Embryonic facial prominence (tissue), 1 donor: ENCODE data around the gene GDF11.
"Not testable (repeated sequence)": the region's sequence is repeated elsewhere in the genome, so short reads cannot be mapped to it uniquely, and the experiment has no call there.

ENCODE experiments used
- DNase-seq: peaks from one replicate; pipeline ENCODE4 v3.0.0-alpha.2; 2016; ENCODE audit errors: extremely low spot score

The GDF11 gene

DNA sequence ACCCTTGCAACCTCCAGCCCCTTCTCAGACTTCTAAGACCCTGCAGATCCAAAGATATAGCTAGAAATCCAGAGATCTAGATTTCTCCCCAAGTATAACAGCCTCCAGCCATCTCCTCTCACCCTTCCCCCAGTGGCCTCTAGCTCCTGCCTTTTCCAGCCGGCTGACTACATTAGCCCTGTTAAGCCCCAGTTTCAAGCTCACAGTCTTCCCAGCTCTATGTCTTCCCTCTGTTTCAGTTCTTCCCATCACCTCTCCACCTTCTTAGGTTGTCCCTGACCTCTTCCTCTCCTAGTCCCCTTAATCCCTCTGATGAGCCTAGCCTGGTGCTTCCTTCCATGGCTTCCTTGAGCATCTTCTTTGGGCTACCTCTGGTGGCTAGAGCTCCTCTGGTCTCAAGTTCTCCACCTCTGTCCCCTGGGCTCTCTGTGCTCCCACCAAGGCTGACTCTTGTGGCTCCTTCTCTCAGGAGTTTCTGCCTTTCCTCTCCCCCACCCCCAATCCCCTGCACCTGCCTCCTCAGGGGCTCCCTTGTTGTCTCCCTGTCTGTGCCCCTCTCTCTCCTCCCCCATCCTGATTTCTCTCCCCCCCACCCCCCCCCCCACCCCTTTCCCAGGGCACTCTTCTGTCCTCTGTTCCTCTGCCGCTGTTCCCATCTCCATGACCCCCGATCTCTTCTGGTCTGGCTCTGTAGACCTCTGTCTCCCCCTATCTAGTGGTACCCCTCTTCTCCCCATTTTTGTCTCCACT lies 816 bp upstream of the GDF11 start:
- DNase-seq: no peak

GRCh38 chr12:55743406-55744339 lies 751 bp downstream of the GDF11 start:
- DNase-seq: no peak

GRCh38 chr12:55744340-55745030 lies 1.6 kb downstream of the GDF11 start:
- DNase-seq: no peak

DNA sequence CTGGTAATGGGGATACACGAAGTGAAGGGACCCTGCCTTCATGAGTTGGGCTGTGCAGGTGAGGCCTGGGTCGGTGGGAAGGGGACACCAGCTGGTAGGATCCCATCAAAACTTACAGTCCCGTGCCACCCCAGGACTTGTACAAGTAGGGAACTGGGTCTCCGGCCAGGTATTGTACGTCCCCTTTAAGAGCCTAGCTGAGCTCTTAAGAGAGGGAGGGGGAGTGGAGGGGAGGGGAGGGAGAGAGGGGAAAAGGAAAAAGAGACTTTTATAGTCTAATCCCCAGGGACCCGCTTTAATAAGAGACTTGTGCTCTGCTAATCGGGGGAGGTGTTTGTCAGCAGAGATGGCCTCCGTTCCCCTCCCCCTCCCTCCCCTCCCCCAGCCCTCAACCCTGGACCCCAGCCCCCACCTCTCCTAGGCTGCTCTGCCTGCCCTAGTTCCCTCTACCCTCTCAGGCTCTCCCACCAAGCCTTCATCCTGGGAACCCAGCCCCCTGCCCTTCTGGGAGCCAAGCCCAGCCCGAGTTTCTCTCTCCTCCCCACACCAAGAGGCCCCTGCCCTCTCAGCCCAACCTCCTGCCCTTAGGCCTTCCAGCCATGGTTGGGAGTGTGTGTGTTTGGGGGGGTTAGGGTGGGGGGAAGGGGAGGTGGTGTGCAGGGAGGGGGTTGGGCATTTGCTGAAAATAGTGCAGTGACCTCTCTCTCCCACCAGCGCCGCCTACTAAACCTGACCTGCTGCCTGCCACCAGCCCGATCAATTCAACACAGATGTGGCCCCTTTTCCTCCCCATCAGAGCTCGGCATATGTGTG lies 2.6 kb downstream of the GDF11 start:
- DNase-seq: peak; percentile 65

DNA sequence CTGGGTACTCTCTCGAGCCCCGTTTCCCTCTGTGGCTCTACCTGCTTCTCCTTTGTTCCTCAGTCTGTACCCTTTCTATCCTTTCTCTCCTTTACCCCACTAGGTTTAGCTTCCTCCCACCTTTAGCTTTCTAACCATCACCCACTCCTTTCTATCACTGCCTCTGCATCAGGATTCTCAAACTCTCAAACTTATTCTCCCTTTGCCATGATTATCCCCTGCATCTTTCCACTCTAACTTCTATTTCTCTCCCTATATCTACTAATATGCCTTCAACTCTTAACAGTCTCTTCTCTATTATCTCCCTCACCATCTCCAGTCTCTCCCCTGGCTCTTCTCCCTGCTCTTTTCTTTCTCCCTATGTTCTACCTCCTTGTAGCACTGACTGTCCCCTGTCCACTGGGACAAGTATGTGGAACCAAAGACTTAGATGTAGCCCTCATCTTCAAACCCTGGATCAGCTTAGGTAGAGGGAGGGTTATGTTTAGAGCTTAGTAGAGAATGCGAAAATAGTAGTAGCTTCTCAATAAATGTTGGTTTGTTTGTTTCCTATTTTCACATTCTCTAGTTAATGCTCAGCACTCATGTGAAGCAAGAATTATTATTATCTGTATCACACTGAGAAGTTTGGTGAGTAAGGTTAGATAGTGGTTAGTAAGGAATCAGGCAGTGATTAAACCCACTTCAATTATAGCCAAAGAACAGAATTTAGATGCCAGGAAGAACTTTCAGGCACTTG lies 3.4 kb downstream of the GDF11 start:
- DNase-seq: no peak

GRCh38 chr12:55746913-55747231 lies 4.0 kb downstream of the GDF11 start:
- DNase-seq: no peak

- DNase-seq: no peak
These were observed 5.5 kb downstream of the GDF11 start for GRCh38 chr12:55748230-55748993.

DNA sequence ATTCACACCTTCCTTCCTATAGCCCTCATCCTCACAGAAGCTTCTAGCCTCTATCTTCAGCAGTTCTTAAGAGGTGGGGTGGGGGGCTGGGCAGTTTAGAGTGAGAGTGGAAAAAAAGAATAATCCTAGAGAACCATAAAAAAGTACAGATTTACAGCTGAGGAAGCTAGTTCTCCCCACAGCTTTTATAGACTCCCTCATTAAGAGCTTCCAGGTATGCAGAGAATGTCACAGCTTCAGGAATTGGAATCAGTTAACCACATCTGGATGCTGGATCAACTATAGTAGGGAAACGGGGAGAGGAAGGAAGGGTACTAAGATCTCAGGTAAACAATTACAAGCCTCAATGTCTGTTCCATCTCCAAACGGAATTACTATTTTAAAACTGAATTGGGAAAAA lies 12.3 kb downstream of the GDF11 start:
- no peak for DNase-seq

- DNase-seq: no peak
These were observed 14.8 kb downstream of the GDF11 start for GRCh38 chr12:55757701-55758100.

DNA sequence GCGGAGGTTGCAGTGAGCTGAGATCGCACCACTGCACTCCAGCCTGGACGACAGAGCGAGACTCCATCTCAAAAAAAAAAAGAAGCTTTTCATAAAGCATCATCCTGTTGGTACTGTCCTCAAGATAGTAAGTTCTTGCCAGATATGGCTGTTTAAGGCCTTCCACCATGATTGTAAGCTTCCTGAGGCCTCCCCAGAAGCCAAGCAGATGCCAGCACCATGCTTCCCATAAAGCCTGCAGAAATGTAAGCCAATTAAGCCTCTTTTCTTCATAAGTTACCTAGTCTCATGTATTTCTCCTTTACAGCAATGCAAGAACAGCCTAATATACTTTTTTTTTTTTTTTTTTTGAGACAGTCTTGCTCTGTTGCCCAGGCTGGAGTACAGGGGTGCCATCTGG lies 15.7 kb downstream of the GDF11 start:
- DNase-seq: not testable (repeated sequence)

DNA sequence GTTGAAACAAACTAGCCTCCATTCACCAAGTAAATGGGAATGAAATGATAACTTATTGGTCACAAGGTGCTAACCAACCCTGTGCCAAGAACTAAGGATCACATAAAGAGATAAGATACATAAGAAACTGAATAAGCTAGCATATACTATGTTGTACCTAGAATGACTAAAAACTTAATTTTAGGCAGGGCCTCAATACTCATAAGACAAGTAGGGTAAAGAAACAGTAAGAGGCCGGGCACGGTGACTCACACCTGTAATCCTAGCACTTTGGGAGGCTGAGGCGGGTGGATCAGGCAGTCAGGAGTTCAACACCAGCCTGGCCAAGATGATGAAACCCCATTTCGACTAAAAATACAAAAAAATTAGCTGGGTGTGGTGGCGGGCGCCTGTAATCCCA lies 17.7 kb downstream of the GDF11 start:
- DNase-seq: no peak

- no peak for DNase-seq
These were observed 19.7 kb downstream of the GDF11 start for GRCh38 chr12:55762646-55763045.

- no peak for DNase-seq
These were observed 22.9 kb downstream of the GDF11 start for GRCh38 chr12:55765736-55766290.

DNA sequence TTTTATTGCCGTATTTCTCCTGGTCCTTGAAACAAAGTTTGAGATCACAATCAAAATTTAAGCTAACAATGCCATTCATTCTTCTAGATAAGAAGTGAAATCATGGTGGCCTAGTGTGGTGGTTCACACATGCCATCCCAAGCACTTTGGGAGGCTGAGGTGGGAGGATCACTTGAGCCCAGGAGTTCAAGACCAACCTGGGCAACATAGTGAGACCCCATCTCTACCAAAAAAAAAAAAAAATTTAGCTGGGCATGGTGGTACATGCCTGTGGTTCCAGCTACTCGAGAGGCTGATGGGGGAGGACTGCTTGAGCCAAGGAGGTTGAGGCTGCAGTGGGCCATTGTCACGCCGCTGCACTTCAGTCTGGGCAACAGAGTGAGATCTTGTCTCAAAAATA lies 24.2 kb downstream of the GDF11 start:
- no peak for DNase-seq

- DNase-seq: no peak
These were observed 28.8 kb downstream of the GDF11 start for GRCh38 chr12:55771736-55772135.

GRCh38 chr12:55777856-55778255 lies 34.9 kb downstream of the GDF11 start:
- DNase-seq: no peak

DNA sequence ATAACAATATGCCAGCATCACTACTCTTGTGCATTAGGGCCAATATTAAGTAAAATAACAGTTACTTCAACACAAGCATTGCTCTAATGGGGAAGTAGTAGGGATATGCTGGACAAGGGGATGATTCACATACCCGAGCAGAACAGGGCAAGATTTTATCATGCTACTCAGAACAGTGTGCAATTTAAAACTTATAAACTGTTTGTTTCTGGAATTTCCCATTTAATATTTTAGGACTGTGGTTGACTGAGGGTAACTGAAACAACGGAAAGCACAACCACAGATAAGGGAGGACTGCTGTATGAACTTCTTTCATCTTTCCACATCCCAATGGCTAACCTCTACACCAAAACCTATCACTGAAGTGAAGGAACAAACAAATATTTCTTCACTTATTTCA lies 37.8 kb downstream of the GDF11 start:
- no peak for DNase-seq

GRCh38 chr12:55788546-55788945 lies 45.6 kb downstream of the GDF11 start:
- no peak for DNase-seq

GRCh38 chr12:55789171-55789570 lies 46.2 kb downstream of the GDF11 start:
- DNase-seq: no peak

- DNase-seq: no peak
These were observed 47.0 kb downstream of the GDF11 start for GRCh38 chr12:55789893-55790292.
